Endothelial cell of umbilical vein (primary cell): ENCODE results near the gene CD48. TPM values are rescaled to one million over a fixed set of nuclear protein-coding genes. Genes with fewer than 3 reads are reported as not detected.

Experiments used
- BruUV-seq: library from RNA; stranded (reverse); fragments of 400-500 nt; replicated peaks from 2 replicates; lab custom pipeline; 2021; lab: Mats Ljungman, UMichigan
- CTCF ChIA-PET: fragments of 300-600, 350-600 bp; sonication (Branson Sonifier 250); formaldehyde crosslinking; loops from one replicate; lab custom pipeline; 2021; ENCODE audit warnings: antibody characterized with exemption, inconsistent platforms; lab: Charles Lee
- POLR2A ChIA-PET: fragments of 300-600, 350-600 bp; sonication (Branson Sonifier 250); formaldehyde crosslinking; loops from one replicate; lab custom pipeline; 2021; ENCODE audit warnings: antibody characterized with exemption, inconsistent platforms; lab: Charles Lee
- DNase-seq: peaks from one replicate; pipeline ENCODE4 v3.0.0-alpha.2; 2011; ENCODE audit warnings: low read depth, low spot score
- FAIRE-seq: peaks from 2 replicates; lab custom pipeline; 2011; peaks lifted over from hg19 to GRCh38; lab: Jason Lieb, UNC
- H2AFZ ChIP-seq: 2 replicates; pipeline ENCODE4 v1.6.0; 2012; ENCODE audit warnings: low read depth, low read length, control low read depth, inconsistent platforms
- H3K27ac ChIP-seq: 2 replicates; pipeline ENCODE4 v1.5.1; 2011; ENCODE audit warnings: low read depth, mild to moderate bottlenecking, control low read depth, low read length, moderate library complexity; ENCODE audit not compliant: insufficient read depth
- H3K27me3 ChIP-seq, 2 experiments: 2 replicates each; pipeline versions ENCODE4 v1.6.0 to v1.6.1; 2011; ENCODE audit warnings: low read length in 2 of 2, mixed read lengths in 1 of 2; ENCODE audit not compliant: control insufficient read depth in 2 of 2, insufficient read depth in 2 of 2
- H3K36me3 ChIP-seq, 2 experiments: 2 replicates in 1 of 2; 3 replicates in 1 of 2; pipeline ENCODE4 v1.5.1; 2011; ENCODE audit warnings: low read length in 2 of 2, mild to moderate bottlenecking in 1 of 2, moderate library complexity in 1 of 2; ENCODE audit not compliant: control insufficient read depth in 2 of 2, insufficient read depth in 2 of 2; ENCODE audit errors: extremely low read depth in 1 of 2
- H3K4me1 ChIP-seq: 3 replicates; pipeline ENCODE4 v1.5.1; 2011; ENCODE audit warnings: mild to moderate bottlenecking, low read length; ENCODE audit not compliant: control insufficient read depth, insufficient read depth; ENCODE audit errors: extremely low read depth
- H3K4me2 ChIP-seq: 2 replicates; pipeline ENCODE4 v1.6.1; 2011; ENCODE audit warnings: low read length, control low read depth, mixed read lengths; ENCODE audit not compliant: insufficient read depth
- H3K4me3 ChIP-seq, 3 experiments: fragments of 200-600 bp in 1 of 3; sonication (generic), shearing (Covaris generic) in 1 of 3; replicated peaks in 1 of 3; 2 replicates each; pipeline ENCODE4 v1.5.1; 2011 to 2016; ENCODE audit warnings: control low read depth in 3 of 3, low read length in 3 of 3, mild to moderate bottlenecking in 2 of 3, inconsistent platforms in 1 of 3, low read depth in 1 of 3, moderate library complexity in 1 of 3; ENCODE audit not compliant: insufficient read depth in 1 of 3
- H3K79me2 ChIP-seq: 2 replicates; pipeline ENCODE4 v1.6.0; 2012; ENCODE audit warnings: low read length, inconsistent platforms; ENCODE audit not compliant: control insufficient read depth, insufficient read depth
- H3K9ac ChIP-seq: replicated peaks from 2 replicates; pipeline ENCODE3; 2011; ENCODE audit warnings: low read length, control low read depth; ENCODE audit not compliant: insufficient read depth; ENCODE audit errors: extremely low read depth
- H3K9me1 ChIP-seq: replicated peaks from 3 replicates; pipeline ENCODE4 v1.6.0; 2011; ENCODE audit warnings: mild to moderate bottlenecking, low read length; ENCODE audit not compliant: control insufficient read depth, insufficient read depth; ENCODE audit errors: extremely low read depth
- H3K9me3 ChIP-seq: replicated peaks from 2 replicates; pipeline ENCODE4 v1.5.1; 2012; ENCODE audit warnings: low read length, inconsistent platforms; ENCODE audit not compliant: control insufficient read depth, insufficient read depth
- H4K20me1 ChIP-seq: replicated peaks from 2 replicates; pipeline ENCODE3; 2011; ENCODE audit warnings: mild to moderate bottlenecking, low read length; ENCODE audit not compliant: control insufficient read depth, insufficient read depth; ENCODE audit errors: extremely low read depth
- CTCF ChIP-seq, 2 donors: IDR thresholded peaks; 1 replicate in 1 of 2; 2 replicates in 1 of 2; pipeline ENCODE4 v1.5.1; 2011; ENCODE audit warnings: low read length in 2 of 2, mild to moderate bottlenecking in 2 of 2, moderate library complexity in 2 of 2, control low read depth in 1 of 2, inconsistent platforms in 1 of 2, low read depth in 1 of 2; ENCODE audit not compliant: insufficient read depth in 1 of 2; ENCODE audit errors: extremely low read depth in 1 of 2
- EZH2 ChIP-seq: IDR thresholded peaks from 2 replicates; pipeline ENCODE4 v1.6.1; 2012; ENCODE audit warnings: borderline replicate concordance, low read depth, mild to moderate bottlenecking, moderate library complexity, low read length, inconsistent platforms; ENCODE audit not compliant: severe bottlenecking
- FOS ChIP-seq: IDR thresholded peaks from 2 replicates; pipeline ENCODE4 v1.6.1; 2011; ENCODE audit warnings: mild to moderate bottlenecking, low read length, moderate library complexity, borderline replicate concordance; ENCODE audit not compliant: insufficient read depth
- GATA2 ChIP-seq: IDR thresholded peaks from 2 replicates; pipeline ENCODE4 v1.7.0; 2011; ENCODE audit warnings: low read depth, mild to moderate bottlenecking, moderate library complexity, mixed read lengths, low read length; ENCODE audit not compliant: insufficient read length, insufficient read depth
- JUN ChIP-seq: IDR thresholded peaks from 2 replicates; pipeline ENCODE4 v1.6.1; 2011; ENCODE audit warnings: borderline replicate concordance, low read depth; ENCODE audit not compliant: insufficient read length, insufficient read depth
- MAX ChIP-seq: IDR thresholded peaks from 2 replicates; pipeline ENCODE4 v1.6.1; 2011; ENCODE audit not compliant: insufficient read depth, insufficient read length
- MYC ChIP-seq: IDR thresholded peaks from one replicate; pipeline ENCODE4 v1.6.1; 2011; ENCODE audit warnings: mild to moderate bottlenecking, low read depth, low read length
- POLR2A ChIP-seq: IDR thresholded peaks from 2 replicates; pipeline ENCODE4 v1.6.1; 2012; ENCODE audit warnings: low read depth, mild to moderate bottlenecking, control low read depth, low read length
- POLR2AphosphoS5 ChIP-seq: IDR thresholded peaks from 2 replicates; pipeline ENCODE4 v1.6.1; 2012; ENCODE audit warnings: low read depth, mild to moderate bottlenecking, control low read depth, low read length, moderate library complexity; ENCODE audit not compliant: insufficient read depth
- dilution Hi-C: fragments of 300-500 bp; cut with MboI; formaldehyde crosslinking; loops from one replicate; pipeline ENCODE4 v1.15.0; 2019; ENCODE audit warnings: low sequenced_read_pairs; ENCODE audit not compliant: extremely low pct_ligation_motif_present
- intact Hi-C: fragments of 100-400 bp; cut with micrococcal nuclease; formaldehyde crosslinking; loops from one replicate; pipeline ENCODE4 v1.10.0; 2022
- polyA plus RNA-seq, 4 experiments: library from polyadenylated mRNA; depleted of rRNA in 3 of 4; stranded (reverse) in 3 of 4; unstranded in 1 of 4; fragments of >200 nt; gene quantifications; 2 replicates each; pipeline versions ENCODE4 v1.2.1 to v1.2.3, GENCODE V29; 2011 to 2012; ENCODE audit warnings: missing spikeins in 1 of 4
- total RNA-seq: library from RNA; stranded (reverse); gene quantifications from 2 replicates; pipeline ENCODE4 v1.2.3, GENCODE V29; 2021

The CD48 gene
- total and polyA plus RNA-seq, 2 donors (not counting 3 experiments of a cell fraction or from before 2014, with no cell fraction given), result not detected

- Histone ChIP-seq H3K9me3 (no peaks in the 10 kb centered on the region), H3K9ac (no peak overlapping the region), H3K79me2 (no peaks in the 10 kb centered on the region), H3K4me1 (no peaks in the 10 kb centered on the region), H2AFZ (no peak overlapping the region), H3K9me1 (no peaks in the 10 kb centered on the region), H3K4me3 (no peak overlapping the region), H3K36me3 (no peaks in the 10 kb centered on the region), H3K27ac (no peak overlapping the region), H3K4me2 (no peak overlapping the region), H4K20me1 (no peaks in the 10 kb centered on the region), H3K27me3 (peaks cover 0 to 3% of the 10 kb centered on the region in 2 experiments)
- dilution Hi-C loops (no loop called here), intact Hi-C loops (no loop called here)
- DNase-seq (no peak), FAIRE-seq (no peak)
- ChIA-PET CTCF (no interaction called here), POLR2A (no interaction called here)
- TF ChIP-seq CTCF (IDR thresholded peaks at IDR 0.05; ENCODE audit: extremely low read depth in 1 of 2, insufficient read depth in 1 of 2, low read depth in 1 of 2, low read length in 2 of 2), result no peak
- no peak for TF ChIP-seq EZH2
- no peak for TF ChIP-seq POLR2A
- no peak for TF ChIP-seq FOS
- no peak for TF ChIP-seq MYC
- no peak for TF ChIP-seq JUN
- TF ChIP-seq GATA2, result no peak
- TF ChIP-seq MAX, result no peak
- no peak for TF ChIP-seq POLR2AphosphoS5
- BruUV-seq, result no TSS peak
Observed at GRCh38 chr1:160669802-160670201, 41.8 kb downstream of the CD48 start.
